HG03439 (cell line): ENCODE measurements around the gene TMEM117.
A peak's percentile ranks its signal among the peaks of the same experiment; 100 is the strongest.

Experiments
- ATAC-seq: cut with Tn5 transposase; IDR thresholded peaks from one replicate; pipeline ENCODE4 v1.9.1; 2021; ENCODE audit warnings: mild to moderate bottlenecking, moderate library complexity; ENCODE audit not compliant: unreplicated experiment

TMEM117 gene

DNA sequence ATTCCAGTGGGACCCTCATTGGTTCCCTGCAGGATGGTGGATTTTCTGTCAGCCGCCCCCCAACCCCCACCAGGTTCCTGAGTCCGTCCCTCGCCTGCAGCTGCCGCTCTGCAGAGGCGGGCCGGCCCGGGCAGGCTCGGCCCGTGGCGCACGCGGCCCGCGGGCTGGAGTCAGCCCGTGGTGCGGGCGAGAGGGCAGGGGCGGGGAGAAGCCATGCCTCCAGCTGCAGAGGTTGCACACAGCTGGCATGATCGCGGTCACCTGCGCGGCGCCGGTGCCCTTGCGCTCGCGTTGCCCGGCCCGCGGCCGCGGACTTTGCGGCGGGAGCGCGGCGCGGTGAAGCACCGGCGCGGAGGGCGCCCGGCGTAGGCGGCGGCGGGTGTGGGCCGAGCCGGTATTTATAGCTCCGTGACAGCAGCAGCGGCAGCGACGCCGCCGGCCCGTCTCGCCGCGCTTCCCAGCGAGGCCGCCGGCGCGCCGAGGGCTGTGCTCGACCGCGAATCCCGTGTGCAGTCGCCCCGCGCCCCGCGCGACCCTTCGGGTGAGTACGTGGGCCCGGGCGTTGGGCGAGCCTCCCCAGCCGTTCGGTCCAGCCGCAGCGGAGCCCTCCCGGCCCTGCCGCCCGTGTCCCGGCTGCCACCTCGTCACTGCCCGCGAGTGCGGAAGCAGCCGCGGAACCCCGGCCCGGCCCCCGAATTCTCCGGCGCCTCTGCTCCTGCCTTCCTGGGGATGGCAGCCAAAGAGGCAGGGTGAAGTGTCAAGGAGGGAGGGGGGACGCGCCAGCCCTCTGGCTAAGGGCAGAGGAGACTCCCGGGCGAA is at the start of gene TMEM117:
Gene TMEM117 (plus strand): TSS at position 426 of the 819 bp plus-strand sequence.
- peak; percentile 83 for ATAC-seq

- ATAC-seq: no peak
Observed at GRCh38 chr12:43786899-43787693, 48.8 kb upstream of the TMEM117 start.

- no peak for ATAC-seq
Observed at GRCh38 chr12:43789941-43790340, 45.9 kb upstream of the TMEM117 start.

DNA sequence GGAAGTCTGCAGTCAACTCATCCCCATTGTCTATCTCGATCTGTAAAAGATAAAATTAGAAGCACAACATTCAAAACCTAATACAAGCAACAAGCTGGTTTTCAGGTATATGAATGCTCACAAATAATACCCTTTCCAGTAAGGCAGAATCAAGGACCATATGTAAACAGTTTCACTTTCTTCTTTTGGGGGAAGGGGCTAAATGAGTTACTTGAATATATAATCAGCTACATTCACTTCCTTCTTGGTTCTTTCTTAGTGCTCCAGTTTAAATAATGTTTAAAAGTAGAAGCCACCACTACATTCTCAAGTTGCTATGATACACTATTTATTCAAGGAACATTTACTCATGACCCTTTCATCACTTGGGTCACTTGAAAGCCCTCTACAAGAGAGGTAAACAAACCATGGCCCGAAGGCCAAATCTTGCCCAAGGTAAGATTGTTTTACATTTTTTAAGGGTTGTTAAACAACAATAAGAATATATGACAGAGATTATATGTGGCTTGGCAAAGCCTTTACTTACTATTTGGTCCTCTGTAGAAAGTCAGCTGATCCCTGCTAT is 40.1 kb upstream of the TMEM117 start:
- no peak for ATAC-seq

- no peak for ATAC-seq
Observed at GRCh38 chr12:43797561-43798217, 38.2 kb upstream of the TMEM117 start.

- ATAC-seq: no peak
Observed at GRCh38 chr12:43805149-43805859, 30.6 kb upstream of the TMEM117 start.

- ATAC-seq: peak; percentile 96
Observed at GRCh38 chr12:43805860-43806736, 29.8 kb upstream of the TMEM117 start, which contains the start of gene TWF1. Gene TWF1, minus strand, starts transcription at chr12:43806317. Its CDS starts 72 bp downstream, at chr12:43806245.

DNA sequence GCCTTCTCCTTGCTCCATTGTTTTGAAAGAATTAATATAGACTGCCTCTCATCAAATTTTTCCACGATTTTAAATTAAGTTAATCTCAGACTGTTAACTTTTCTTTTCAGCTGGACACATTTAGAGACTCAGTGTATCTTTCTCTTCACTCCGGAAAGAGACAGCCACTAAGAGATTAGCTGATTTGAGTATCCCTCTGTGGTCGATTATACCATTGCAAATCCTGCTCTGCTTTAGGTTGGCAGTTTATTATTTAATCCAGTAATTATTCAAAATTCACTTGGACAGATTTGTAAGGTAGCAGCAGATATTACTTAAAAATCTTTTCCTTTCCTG is 29.2 kb upstream of the TMEM117 start:
- no peak for ATAC-seq

DNA sequence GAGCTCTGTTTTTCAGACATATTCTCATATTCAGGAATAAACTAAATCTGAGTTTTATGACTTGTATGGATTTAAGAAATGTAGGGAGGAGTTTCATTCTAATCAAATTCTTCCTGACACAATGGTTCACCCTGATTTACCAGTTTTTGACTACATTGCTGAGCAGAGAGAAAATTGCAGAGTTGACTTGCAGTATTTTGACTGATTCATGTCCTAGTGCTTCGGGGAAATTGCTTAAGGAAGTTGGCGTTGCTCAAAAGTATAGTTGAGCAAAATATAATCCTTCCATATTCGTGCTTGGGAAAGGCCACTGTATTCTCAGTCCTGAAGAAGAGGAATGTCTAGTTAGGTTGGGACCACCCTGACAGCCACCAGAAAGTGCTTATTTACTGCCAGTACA is 28.5 kb upstream of the TMEM117 start:
- no peak for ATAC-seq

- no peak for ATAC-seq
Observed at GRCh38 chr12:43812057-43812456, 23.8 kb upstream of the TMEM117 start.

DNA sequence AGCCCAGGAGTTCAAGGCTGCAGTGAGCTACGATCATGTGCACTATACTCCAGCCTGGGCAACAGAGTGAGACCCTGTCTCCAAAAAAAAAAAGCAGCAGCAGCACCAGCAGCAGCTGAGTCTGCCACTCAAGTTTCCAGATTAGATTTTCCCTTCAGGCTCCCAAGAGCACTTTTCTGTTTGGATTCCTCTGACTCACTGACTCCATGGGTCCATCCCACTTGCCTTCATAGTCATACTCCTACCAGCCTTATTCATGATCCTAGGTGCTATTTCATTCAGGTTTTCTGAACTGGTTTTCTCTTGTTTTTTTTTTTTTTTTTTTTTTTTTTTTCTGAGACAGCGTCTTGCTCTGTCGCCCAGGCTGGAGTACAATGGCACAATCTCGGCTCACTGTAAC is 23.0 kb upstream of the TMEM117 start:
- ATAC-seq: no peak

DNA sequence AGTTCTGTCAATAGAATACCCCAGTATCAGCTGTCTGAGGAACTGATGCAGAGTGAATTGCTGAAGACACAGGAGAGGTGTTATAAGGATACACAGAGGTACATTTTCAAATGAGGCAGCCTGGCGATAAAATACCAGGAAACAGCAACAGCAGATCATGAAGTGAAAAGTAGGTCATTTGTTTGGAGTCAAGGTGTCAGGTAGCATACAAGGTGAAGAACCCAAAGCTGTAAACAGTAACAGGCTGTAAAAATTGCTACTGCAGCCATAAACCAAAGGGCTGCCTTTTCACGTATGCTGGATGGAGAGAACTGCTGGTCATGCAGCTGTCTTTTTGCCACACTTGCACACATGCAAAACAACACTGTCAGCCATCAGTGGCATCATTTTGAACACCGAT is 20.5 kb upstream of the TMEM117 start:
- no peak for ATAC-seq

GRCh38 chr12:43816168-43816567 is 19.7 kb upstream of the TMEM117 start:
- no peak for ATAC-seq

- ATAC-seq: no peak
Observed at GRCh38 chr12:43824207-43824775, 11.6 kb upstream of the TMEM117 start.

DNA sequence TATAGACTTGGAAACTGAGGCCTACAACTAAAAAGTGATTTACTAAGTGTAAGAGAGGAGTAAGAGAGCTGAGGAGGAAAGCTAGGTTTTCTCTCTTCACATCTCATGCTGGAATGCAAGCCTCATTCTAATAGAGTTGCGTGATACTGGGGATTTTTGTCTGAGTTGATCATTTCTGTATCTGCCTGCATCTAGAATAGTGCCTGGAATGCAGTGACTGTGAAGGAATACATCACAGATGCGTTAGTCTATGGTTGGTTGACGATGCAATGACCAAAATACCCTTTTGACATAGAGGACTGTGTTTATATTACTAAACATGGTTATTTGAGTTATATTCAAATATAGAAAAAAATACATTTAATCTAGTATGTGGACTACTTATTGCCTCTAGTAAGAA is 9.2 kb upstream of the TMEM117 start:
- no peak for ATAC-seq

- no peak for ATAC-seq
Observed at GRCh38 chr12:43827093-43827492, 8.8 kb upstream of the TMEM117 start.

- ATAC-seq: no peak
Observed at GRCh38 chr12:43832463-43833168, 3.3 kb upstream of the TMEM117 start.

DNA sequence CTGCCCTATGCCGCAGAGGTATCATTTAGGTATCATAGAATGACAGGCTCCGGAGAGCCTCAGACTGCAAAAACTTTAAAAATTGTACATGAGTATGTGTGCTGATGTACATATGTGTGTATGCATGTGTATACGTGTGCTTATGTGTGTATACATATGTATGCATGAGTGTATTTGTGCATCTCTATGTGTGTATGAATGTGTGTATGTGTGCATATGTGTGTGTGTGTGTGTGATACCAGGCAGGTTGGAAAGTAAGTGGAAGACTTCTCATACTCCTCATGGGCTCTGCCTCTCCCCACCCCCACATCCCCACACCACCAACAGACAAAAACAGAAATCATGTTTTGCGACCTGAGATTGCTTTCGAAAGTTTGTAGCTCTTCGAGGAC is 621 bp upstream of the TMEM117 start:
- peak; percentile 8 for ATAC-seq
